ENCODE data around the gene C2orf76. TPM values are rescaled to one million over a fixed set of nuclear protein-coding genes. Genes with fewer than 3 reads are reported as not detected.

The C2orf76 gene
- total and polyA plus RNA-seq, 2 of the 4 experiments (the other 2 are of a cell fraction): 10.6 to 12.6 TPM

DNA sequence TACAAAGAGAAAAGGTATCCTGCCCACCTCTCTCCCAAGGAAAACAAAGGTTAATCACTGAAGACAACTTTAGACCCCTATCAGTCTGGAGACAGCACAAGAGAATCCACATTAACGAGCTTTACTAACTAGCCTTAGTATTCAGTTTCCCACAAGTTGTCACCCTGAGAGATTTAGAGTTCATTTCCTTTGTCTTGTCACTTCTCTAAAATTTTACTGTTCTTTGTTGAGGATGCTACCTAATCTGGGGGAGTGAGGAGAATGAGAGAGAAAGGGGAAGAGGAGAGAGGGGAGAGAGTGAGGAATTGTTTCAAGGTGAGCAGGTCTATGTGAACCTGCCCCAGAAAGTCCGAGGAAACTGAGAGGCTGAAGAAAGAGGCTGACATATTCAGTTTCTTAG, 28.4 kb downstream of the C2orf76 start:
- POLR2A ChIA-PET (ENCODE audit: unreplicated experiment): no interaction called here
- H2AK9ac ChIP-seq (replicated peaks; ENCODE audit: low read depth, low read length, poor library complexity): no peak overlapping the region
- H3K79me1 ChIP-seq (ENCODE audit: low read depth in 1 of 2, low read length in 2 of 2): no peaks in the 10 kb centered on the region
- H2BK5ac ChIP-seq (ENCODE audit: low read depth, low read length, poor library complexity, severe bottlenecking): no peak overlapping the region
- no peak for DNase-seq
- H3K9ac ChIP-seq (ENCODE audit: low read depth, low read length): no peak overlapping the region
- no peaks in the 10 kb centered on the region for H3K9me3 ChIP-seq (ENCODE audit: control insufficient read depth, insufficient read depth, low read length)
- no peaks in the 10 kb centered on the region for H3K27me3 ChIP-seq (ENCODE audit: control insufficient read depth, insufficient read depth, low read length)
- H3K4ac ChIP-seq (ENCODE audit: low read depth, low read length): no peak overlapping the region
- intact Hi-C loops (cut with micrococcal nuclease) (no loop called here), dilution Hi-C loops (cut with HindIII; ENCODE audit: low sequenced_read_pairs, unreplicated experiment) (no loop called here), in situ Hi-C loops (cut with MboI; ENCODE audit: low sequenced_read_pairs) (no loop called here)
- no peak for TF ChIP-seq NFE2L2 (IDR thresholded peaks at IDR 0.05; ENCODE audit: low read depth, low read length)
- TF ChIP-seq RAD21 (IDR thresholded peaks at IDR 0.05; ENCODE audit: low read length): no peak
- no peak for TF ChIP-seq RFX5 (IDR thresholded peaks at IDR 0.05; ENCODE audit: low read depth, low read length)
- TF ChIP-seq, protein P1, sequence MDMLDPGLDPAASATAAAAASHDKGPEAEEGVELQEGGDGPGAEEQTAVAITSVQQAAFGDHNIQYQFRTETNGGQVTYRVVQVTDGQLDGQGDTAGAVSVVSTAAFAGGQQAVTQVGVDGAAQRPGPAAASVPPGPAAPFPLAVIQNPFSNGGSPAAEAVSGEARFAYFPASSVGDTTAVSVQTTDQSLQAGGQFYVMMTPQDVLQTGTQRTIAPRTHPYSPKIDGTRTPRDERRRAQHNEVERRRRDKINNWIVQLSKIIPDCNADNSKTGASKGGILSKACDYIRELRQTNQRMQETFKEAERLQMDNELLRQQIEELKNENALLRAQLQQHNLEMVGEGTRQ (IDR thresholded peaks at IDR 0.05; ENCODE audit: low read depth, low read length): no peak
- no peak for TF ChIP-seq MAZ (IDR thresholded peaks at IDR 0.05; ENCODE audit: borderline replicate concordance, low read depth, low read length)
- H2BK20ac ChIP-seq (ENCODE audit: low read depth, low read length): no peak overlapping the region
- no peak overlapping the region for H2AFZ ChIP-seq (replicated peaks; ENCODE audit: low read length, poor library complexity)
- no peak overlapping the region for H4K91ac ChIP-seq (ENCODE audit: insufficient read depth, low read depth, low read length)
- no peak overlapping the region for H3K23ac ChIP-seq (ENCODE audit: low read depth, low read length)
- WGBS, 2 experiments (ENCODE audit: extremely low coverage in 2 of 2, insufficient read length in 1 of 2): no CpG with 5 or more reads among the region's 2 CpGs
- BruUV-seq (replicated peaks): no TSS peak
- H2AK5ac ChIP-seq (ENCODE audit: low read depth, low read length): no peak overlapping the region
- H2BK15ac ChIP-seq (ENCODE audit: low read depth, low read length): no peak overlapping the region
- H3K4me2 ChIP-seq (ENCODE audit: low read depth, low read length): no peak overlapping the region
- ATAC-seq (ENCODE audit: low read depth): no peak
- H3K14ac ChIP-seq (replicated peaks; ENCODE audit: low read depth, low read length): no peak overlapping the region
- H4K5ac ChIP-seq (ENCODE audit: low read depth, low read length): no peak overlapping the region
- CTCF ChIA-PET: no interaction called here
- no peaks in the 10 kb centered on the region for H3K9me1 ChIP-seq (ENCODE audit: insufficient read depth, low read length)
- H2BK120ac ChIP-seq (ENCODE audit: low read depth, low read length): no peak overlapping the region
- no peak overlapping the region for H4K8ac ChIP-seq (ENCODE audit: low read depth in 2 of 2, low read length in 2 of 2)
- H3K36me3 ChIP-seq (ENCODE audit: control insufficient read depth, insufficient read depth, low read length): 0 out of 2 replicates have a peak, but pooled peaks cover 3% of the 10 kb centered on the region
- no peaks in the 10 kb centered on the region for H3K4me1 ChIP-seq (ENCODE audit: control insufficient read depth, insufficient read depth, low read length)
- H3K27ac ChIP-seq (ENCODE audit: insufficient read depth, low read length): no peak overlapping the region
- no peaks in the 10 kb centered on the region for H4K20me1 ChIP-seq (ENCODE audit: insufficient read depth, low read length)
- no peak overlapping the region for H3K18ac ChIP-seq (ENCODE audit: low read depth, low read length)
- no peak overlapping the region for H3K56ac ChIP-seq (ENCODE audit: extremely low read depth, insufficient read depth, low read length)
- no peak overlapping the region for H3K4me3 ChIP-seq (ENCODE audit: insufficient read depth, low read depth, low read length)
